Neural cell (in vitro differentiated cells): ENCODE data around the gene TMEM123. TPM values are rescaled to one million over a fixed set of nuclear protein-coding genes. Genes with fewer than 3 reads are reported as not detected.

Experiments
- H2AFZ ChIP-seq: fragments of 200-600, 300-800 bp; sonication (generic), shearing (Covaris generic); 2 replicates; pipeline ENCODE4 v1.6.0; 2014; ENCODE audit warnings: low read depth, mild to moderate bottlenecking, antibody characterized with exemption, low read length, moderate library complexity
- H3F3A ChIP-seq: fragments of 200-600 bp; shearing (Covaris generic); 2 replicates; pipeline ENCODE4 v1.6.1; 2016; ENCODE audit warnings: mild to moderate bottlenecking, moderate library complexity, mixed read lengths, antibody characterized with exemption, low read length; ENCODE audit not compliant: insufficient read depth, poor library complexity, severe bottlenecking
- H3K27ac ChIP-seq: fragments of 200-600, 300-800 bp; sonication (generic), shearing (Covaris generic); 2 replicates; pipeline ENCODE4 v1.5.1; 2014; ENCODE audit warnings: mild to moderate bottlenecking, low read length, moderate library complexity
- H3K27me3 ChIP-seq: fragments of 300-800, 200-600 bp; sonication (generic), shearing (Covaris generic); 2 replicates; pipeline ENCODE4 v1.6.0; 2014; ENCODE audit warnings: mild to moderate bottlenecking, low read depth, low read length, moderate library complexity; ENCODE audit not compliant: insufficient read depth
- H3K36me3 ChIP-seq: fragments of 300-800, 200-600 bp; sonication (generic), shearing (Covaris generic); 2 replicates; pipeline ENCODE4 v1.5.1; 2014; ENCODE audit warnings: mild to moderate bottlenecking, antibody characterized with exemption, low read length, moderate library complexity; ENCODE audit not compliant: insufficient read depth
- H3K4me2 ChIP-seq: fragments of 300-800, 200-600 bp; sonication (generic), shearing (Covaris generic); 2 replicates; pipeline ENCODE4 v1.6.0; 2014; ENCODE audit warnings: mild to moderate bottlenecking, low read length
- H3K4me3 ChIP-seq: fragments of 300-800, 200-600 bp; sonication (generic), shearing (Covaris generic); 2 replicates; pipeline ENCODE4 v1.5.1; 2014; ENCODE audit warnings: mild to moderate bottlenecking, low read length, moderate library complexity
- H3K79me2 ChIP-seq: fragments of 200-600 bp; shearing (Covaris generic); replicated peaks from 2 replicates; pipeline ENCODE4 v1.6.0; 2014; ENCODE audit warnings: mild to moderate bottlenecking, low read length, moderate library complexity; ENCODE audit not compliant: insufficient read depth
- H3K9ac ChIP-seq: fragments of 300-800, 200-600 bp; sonication (generic), shearing (Covaris generic); 2 replicates; pipeline ENCODE4 v1.6.1; 2016; ENCODE audit warnings: mild to moderate bottlenecking, low read length, mixed read lengths
- H3K9me2 ChIP-seq: fragments of 200-600 bp; shearing (Covaris generic); 2 replicates; pipeline ENCODE4 v1.6.1; 2016; ENCODE audit warnings: mild to moderate bottlenecking, low read length, mixed read lengths; ENCODE audit not compliant: insufficient read depth
- H3K9me3 ChIP-seq: fragments of 200-600, 300-800 bp; sonication (generic), shearing (Covaris generic); 2 replicates; pipeline ENCODE4 v1.6.1; 2016; ENCODE audit warnings: mild to moderate bottlenecking, mixed run types, low read length, moderate library complexity, mixed read lengths
- H4K20me1 ChIP-seq: fragments of 200-600 bp; shearing (Covaris generic); 2 replicates; pipeline ENCODE4 v1.6.1; 2016; ENCODE audit warnings: mild to moderate bottlenecking, mixed run types; ENCODE audit not compliant: insufficient read depth
- EP300 ChIP-seq: fragments of 450-650 bp; conservative IDR thresholded peaks from 2 replicates; pipeline ENCODE4 v1.6.1; 2014; ENCODE audit warnings: antibody characterized with exemption, mild to moderate bottlenecking, moderate library complexity; ENCODE audit not compliant: poor library complexity, severe bottlenecking
- EZH2 ChIP-seq: fragments of 200-600, 300-800 bp; shearing (Covaris generic), sonication (generic); IDR thresholded peaks from 2 replicates; pipeline ENCODE4 v1.6.1; 2014; ENCODE audit warnings: antibody characterized with exemption, low read length, borderline replicate concordance, mild to moderate bottlenecking; ENCODE audit not compliant: insufficient read depth, poor library complexity, severe bottlenecking
- MXI1 ChIP-seq: fragments of 450-650 bp; conservative IDR thresholded peaks from 2 replicates; pipeline ENCODE4 v1.6.1; 2014; ENCODE audit warnings: antibody characterized with exemption, mild to moderate bottlenecking; ENCODE audit not compliant: poor library complexity, severe bottlenecking
- POLR2AphosphoS5 ChIP-seq: IDR thresholded peaks from 2 replicates; pipeline ENCODE4 v1.6.1; 2012
- RAD21 ChIP-seq: fragments of 450-650 bp; conservative IDR thresholded peaks from 2 replicates; pipeline ENCODE4 v1.6.1; 2014; ENCODE audit warnings: antibody characterized with exemption, mild to moderate bottlenecking, moderate library complexity
- SMC3 ChIP-seq: fragments of 450-650 bp; conservative IDR thresholded peaks from 2 replicates; pipeline ENCODE4 v1.6.1; 2014; ENCODE audit warnings: antibody characterized with exemption, mild to moderate bottlenecking, moderate library complexity; ENCODE audit not compliant: poor library complexity
- TAF1 ChIP-seq: IDR thresholded peaks from 2 replicates; pipeline ENCODE4 v1.6.1; 2012; ENCODE audit warnings: low read depth
- polyA plus RNA-seq: library from polyadenylated mRNA; depleted of rRNA; stranded (reverse); fragments of >200 nt; gene quantifications from 2 replicates; pipeline ENCODE4 v1.2.3, GENCODE V29; 2014
- TF ChIP-seq, protein P1 (sequence below): fragments of 450-650 bp; IDR thresholded peaks from 2 replicates; pipeline ENCODE4 v1.5.1; 2014; ENCODE audit warnings: antibody characterized with exemption, mild to moderate bottlenecking, moderate library complexity; ENCODE audit not compliant: poor library complexity, severe bottlenecking
- TF ChIP-seq, protein P2 (sequence below): IDR thresholded peaks from 2 replicates; pipeline ENCODE4 v1.6.1; 2012; ENCODE audit warnings: borderline replicate concordance

The TMEM123 gene
- polyA plus RNA-seq, 1 donor from 2014 or later, result 7.7 TPM

DNA sequence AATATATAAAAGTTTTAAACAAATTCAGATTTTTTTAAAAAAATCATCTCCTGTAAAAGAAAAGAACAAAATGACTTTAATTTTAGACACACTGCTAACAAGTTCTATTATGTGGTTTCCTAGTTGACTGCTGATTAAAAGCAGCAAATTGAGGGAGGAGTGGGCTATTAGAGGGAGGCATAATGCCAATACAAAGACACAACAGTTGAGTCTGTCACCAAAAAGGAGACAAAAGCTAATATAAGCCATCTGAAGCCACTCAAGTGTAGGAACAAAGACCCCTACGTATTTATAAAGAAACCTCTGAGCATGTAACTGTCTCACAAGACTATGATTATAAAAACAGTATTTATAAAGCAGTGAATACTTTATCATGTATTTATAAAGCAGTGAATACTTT, 28.6 kb downstream of the TMEM123 start:
- Histone ChIP-seq H3K9ac (no peak overlapping the region), H3K9me3 (no peaks in the 10 kb centered on the region), H3K79me2 (peaks cover 2% of the 10 kb centered on the region), H3K4me3 (no peak overlapping the region), H3K27me3 (no peaks in the 10 kb centered on the region), H3K27ac (no peak overlapping the region), H3K4me2 (no peak overlapping the region), H2AFZ (no peak overlapping the region), H3F3A (peaks cover 3% of the 10 kb centered on the region), H4K20me1 (no peaks in the 10 kb centered on the region), H3K36me3 (no peaks in the 10 kb centered on the region), H3K9me2 (no peaks in the 10 kb centered on the region)
- TF ChIP-seq SMC3, result no peak
- TF ChIP-seq EP300, result no peak
- no peak for TF ChIP-seq RAD21
- no peak for TF ChIP-seq MXI1
- no peak for TF ChIP-seq POLR2AphosphoS5
- TF ChIP-seq, protein P1, sequence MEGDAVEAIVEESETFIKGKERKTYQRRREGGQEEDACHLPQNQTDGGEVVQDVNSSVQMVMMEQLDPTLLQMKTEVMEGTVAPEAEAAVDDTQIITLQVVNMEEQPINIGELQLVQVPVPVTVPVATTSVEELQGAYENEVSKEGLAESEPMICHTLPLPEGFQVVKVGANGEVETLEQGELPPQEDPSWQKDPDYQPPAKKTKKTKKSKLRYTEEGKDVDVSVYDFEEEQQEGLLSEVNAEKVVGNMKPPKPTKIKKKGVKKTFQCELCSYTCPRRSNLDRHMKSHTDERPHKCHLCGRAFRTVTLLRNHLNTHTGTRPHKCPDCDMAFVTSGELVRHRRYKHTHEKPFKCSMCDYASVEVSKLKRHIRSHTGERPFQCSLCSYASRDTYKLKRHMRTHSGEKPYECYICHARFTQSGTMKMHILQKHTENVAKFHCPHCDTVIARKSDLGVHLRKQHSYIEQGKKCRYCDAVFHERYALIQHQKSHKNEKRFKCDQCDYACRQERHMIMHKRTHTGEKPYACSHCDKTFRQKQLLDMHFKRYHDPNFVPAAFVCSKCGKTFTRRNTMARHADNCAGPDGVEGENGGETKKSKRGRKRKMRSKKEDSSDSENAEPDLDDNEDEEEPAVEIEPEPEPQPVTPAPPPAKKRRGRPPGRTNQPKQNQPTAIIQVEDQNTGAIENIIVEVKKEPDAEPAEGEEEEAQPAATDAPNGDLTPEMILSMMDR, result no peak
- no peak for TF ChIP-seq TAF1
- no peak for TF ChIP-seq EZH2
- TF ChIP-seq, protein P2, sequence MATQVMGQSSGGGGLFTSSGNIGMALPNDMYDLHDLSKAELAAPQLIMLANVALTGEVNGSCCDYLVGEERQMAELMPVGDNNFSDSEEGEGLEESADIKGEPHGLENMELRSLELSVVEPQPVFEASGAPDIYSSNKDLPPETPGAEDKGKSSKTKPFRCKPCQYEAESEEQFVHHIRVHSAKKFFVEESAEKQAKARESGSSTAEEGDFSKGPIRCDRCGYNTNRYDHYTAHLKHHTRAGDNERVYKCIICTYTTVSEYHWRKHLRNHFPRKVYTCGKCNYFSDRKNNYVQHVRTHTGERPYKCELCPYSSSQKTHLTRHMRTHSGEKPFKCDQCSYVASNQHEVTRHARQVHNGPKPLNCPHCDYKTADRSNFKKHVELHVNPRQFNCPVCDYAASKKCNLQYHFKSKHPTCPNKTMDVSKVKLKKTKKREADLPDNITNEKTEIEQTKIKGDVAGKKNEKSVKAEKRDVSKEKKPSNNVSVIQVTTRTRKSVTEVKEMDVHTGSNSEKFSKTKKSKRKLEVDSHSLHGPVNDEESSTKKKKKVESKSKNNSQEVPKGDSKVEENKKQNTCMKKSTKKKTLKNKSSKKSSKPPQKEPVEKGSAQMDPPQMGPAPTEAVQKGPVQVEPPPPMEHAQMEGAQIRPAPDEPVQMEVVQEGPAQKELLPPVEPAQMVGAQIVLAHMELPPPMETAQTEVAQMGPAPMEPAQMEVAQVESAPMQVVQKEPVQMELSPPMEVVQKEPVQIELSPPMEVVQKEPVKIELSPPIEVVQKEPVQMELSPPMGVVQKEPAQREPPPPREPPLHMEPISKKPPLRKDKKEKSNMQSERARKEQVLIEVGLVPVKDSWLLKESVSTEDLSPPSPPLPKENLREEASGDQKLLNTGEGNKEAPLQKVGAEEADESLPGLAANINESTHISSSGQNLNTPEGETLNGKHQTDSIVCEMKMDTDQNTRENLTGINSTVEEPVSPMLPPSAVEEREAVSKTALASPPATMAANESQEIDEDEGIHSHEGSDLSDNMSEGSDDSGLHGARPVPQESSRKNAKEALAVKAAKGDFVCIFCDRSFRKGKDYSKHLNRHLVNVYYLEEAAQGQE, result no peak

DNA sequence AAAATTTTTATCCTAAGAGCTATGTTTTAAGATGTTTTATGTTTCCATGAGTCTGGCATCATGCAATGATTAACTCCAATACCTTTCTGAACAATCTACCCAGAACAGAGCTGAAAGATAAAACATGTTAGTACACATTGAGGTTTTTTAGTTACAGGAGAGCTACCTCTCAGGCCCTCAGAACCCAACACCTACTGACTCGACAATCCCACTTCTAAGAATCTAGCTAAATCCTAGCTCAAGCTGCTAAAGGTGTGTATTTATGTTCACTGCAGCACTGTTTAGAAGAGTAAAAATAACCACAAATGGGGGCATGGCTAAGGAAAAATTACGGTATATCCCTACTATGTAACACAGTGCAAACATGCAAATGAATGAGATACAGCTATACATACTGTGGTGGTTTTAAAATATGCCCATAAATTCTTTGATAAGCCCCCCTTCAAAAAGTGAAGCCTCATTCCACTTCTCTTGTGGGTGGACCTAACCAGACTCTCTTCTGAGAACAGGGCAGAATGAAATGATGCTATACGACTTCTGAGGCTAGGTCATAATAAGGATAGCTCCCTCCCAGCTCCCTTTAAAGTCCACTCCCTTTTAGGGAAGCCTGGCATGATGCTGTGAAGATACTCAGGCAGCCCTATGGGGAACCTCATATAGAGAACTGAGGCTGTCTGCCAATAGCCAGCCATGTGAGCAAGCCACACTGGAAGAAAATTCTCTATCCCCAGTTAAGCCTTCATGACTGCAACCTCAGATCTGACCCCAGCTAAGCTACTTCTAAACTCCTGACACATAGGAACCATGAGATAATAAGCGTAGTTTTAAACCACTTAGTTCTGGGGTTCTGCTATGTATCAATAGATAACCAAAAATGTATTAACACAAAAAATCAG, 29.5 kb downstream of the TMEM123 start:
- Histone ChIP-seq H3K27me3 (no peaks in the 10 kb centered on the region), H3K9me3 (no peaks in the 10 kb centered on the region), H3K4me3 (no peak overlapping the region), H3K9me2 (no peaks in the 10 kb centered on the region), H3K27ac (no peak overlapping the region), H2AFZ (no peak overlapping the region), H3K79me2 (peaks cover 7% of the 10 kb centered on the region), H3K9ac (no peak overlapping the region), H3F3A (peaks cover 3% of the 10 kb centered on the region), H3K36me3 (no peaks in the 10 kb centered on the region), H4K20me1 (no peaks in the 10 kb centered on the region), H3K4me2 (no peak overlapping the region)
- TF ChIP-seq TAF1 (no peak), POLR2AphosphoS5 (no peak), SMC3 (no peak), MXI1 (no peak), EZH2 (no peak), EP300 (no peak)
- TF ChIP-seq, protein P2, result no peak
